ENCODE results near the gene BARX2.

GRCh38 chr11:129388824-129389223 lies 13.2 kb downstream of the BARX2 start:
- TF ChIP-seq CTCF (IDR thresholded peaks at IDR 0.05) (no peak), POLR2A (IDR thresholded peaks at IDR 0.05) (no peak)

Measured in adrenal gland (tissue), 5 donors.